HG02642 (cell line): ENCODE measurements around the gene NEUROD1.

Source experiments
- ATAC-seq: cut with Tn5 transposase; IDR thresholded peaks from one replicate; pipeline ENCODE4 v1.9.1; 2021; ENCODE audit warnings: mild to moderate bottlenecking; ENCODE audit not compliant: unreplicated experiment, poor library complexity

NEUROD1 gene

DNA sequence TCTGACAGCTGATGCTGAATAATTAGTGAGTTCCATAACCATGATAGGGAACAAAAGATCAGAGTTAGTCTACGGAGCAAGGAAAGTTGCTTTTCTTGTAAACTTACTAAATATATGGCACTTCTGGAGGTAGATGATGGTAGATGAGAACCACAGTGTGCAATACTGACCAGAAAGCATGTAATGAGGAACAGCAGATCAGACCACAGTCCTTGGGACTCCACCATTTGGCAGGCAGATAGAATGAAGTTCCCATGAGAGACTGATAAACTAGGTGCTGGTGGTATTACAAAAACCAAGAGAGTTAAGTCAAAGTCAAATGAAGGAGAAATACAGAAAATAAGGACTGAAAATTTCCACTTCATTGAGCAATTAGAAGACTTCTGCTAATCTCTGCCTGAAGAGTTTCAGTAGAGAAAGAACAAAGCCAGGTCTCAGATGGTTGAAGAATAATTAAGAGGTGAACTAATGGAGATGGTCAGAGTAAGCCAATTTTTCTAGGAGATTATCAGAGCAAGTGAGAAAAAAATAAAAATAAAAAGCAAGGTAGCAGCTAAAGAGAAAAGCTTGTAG lies 33.8 kb downstream of the NEUROD1 start:
- ATAC-seq, result peak; percentile 60

DNA sequence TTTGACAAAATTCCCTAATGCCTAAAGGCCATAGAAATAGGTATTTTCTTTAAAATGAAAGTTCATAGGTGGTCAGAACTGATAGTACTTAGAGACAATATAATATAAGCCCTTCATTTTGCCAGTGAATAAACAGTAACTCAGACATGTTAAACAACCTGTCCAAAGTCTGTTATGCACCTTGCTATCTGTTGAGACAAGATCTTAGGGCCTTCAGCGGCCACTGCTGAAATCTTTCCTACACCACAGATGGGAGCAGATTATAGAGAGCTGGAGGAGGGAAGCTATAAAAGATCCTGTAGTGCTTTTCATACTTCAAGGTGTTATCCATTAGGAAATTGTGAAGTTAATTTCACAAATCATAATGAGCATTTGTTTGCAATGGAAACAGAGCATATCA lies 37.2 kb downstream of the NEUROD1 start:
- no peak for ATAC-seq

DNA sequence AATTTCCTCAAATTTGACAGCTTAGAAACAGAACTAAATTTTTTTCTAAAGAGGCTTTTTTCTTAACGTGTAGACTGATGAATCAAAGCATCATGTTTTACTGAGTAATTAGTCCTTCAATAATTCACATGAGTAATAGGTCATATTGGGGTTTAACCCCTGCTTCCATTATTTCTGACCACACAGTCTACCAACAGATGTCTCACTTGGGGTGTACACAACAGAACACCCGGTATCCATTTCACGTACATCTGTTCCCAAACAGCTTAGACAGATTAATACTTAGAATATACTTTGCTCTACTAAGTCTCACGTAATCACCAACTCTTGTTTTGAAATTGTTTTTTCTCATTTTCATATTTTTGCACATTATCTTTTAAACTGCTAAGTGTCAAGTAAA lies 38.2 kb downstream of the NEUROD1 start:
- ATAC-seq, result no peak

DNA sequence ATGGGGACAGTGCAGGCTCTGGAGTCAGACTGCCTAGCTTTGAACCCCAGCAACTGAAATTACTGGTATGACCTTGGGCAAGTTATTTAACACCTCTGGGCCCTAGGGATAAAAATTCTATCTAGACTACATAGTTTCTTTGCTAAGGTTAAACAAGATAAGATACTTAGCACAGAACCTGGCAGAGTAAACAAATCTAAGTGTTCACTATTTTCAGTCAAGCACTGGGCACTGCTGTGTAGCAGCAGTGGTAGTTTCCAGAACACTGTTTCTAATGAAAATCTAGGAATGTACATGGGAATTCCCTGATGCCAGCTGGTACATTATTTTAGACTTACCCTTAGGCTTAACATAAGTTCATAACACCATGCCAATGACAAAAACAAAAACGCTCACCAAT lies 40.6 kb downstream of the NEUROD1 start:
- no peak for ATAC-seq

DNA sequence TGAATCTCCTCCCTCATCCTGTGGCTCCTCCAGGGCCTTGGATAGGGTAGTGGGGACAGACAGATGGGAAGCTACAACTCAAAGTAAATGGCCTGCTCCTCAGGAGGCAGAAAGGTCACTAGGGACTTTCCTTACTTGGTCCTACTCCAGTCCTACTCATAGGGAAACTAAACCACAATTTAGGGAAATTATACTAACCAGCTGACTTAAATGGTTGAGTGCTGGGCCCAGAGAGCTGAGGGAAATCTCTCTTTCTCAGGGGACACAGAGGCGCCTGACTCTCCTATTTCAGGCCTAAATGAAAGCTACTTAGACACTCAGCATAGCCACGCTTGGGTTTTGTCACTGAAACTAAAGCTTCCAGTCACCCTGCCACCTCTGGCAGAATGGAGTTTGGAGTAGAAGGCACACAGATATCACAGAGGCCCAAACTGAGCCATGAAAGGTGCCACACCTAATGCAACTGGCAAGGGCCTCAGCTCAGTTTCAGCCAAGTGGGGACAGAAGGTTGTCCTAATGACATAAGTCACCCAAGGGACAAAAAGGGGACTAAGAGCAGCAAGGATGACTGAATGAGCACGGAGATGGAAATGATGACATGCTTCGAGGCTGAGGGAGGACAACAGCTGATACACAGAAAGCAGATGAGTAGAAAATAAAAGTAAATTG lies 47.5 kb downstream of the NEUROD1 start:
- ATAC-seq, result peak; percentile 86

DNA sequence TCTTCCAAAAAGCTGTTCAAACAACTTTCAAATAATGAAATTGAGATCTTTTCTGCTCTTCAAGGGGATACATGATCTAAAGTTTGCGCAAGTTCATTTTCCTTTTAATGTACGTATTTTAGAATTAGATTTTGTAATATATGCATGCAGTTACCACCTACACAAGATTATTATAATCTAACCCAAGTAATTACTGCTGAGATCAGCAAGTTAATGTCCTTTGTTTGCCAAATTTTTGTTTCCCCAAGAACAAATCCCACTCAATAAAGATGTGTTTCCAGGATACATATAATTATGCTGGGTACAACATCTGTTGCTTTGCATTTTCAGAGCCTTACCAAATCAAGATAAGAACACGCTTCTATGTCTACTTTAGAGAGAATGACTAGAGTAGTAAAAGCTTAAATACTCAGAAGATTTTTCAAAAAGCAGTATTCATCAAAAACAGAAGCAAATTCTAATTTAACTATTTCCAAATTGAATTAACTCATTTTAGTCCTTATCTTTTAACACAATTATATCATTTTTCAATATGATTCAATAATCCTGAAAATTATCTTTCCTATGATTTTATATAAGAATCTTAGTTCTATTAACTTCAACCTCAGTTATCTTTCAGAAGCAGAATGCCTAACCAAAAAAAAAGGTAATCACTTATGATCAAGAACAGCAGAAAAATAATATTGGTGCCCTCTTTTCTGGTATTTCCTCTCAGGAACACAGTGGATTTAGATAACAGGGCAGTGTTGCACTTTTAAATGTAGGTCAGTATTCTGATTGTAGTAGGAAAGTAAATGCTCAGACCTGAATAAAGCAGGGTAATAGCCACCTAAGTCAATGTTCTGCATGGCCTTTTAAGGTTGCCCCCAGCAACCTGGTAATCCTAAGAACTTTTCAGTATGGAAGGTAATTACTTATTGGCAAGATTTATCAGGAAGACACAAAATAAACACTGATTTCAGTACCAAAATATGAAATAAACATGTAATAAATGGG lies 51.4 kb downstream of the NEUROD1 start:
- no peak for ATAC-seq

DNA sequence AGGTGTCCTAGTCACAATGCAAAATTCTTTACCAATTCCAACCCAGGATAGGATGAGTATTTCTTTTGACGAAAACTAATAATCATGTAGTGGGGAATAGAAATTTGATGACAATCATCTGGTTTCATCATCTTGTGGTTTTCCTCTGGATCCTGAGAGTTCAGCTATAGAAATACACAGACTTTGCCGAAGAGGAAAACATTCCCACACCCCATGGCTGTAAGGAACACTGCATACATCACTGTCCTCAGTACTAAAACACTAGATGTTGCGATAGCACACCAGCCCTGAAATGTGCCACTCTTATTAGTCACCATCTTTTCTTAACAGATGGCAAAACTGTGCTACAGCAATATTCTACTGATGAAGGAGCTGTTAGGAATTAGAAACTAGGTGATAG lies 52.8 kb downstream of the NEUROD1 start:
- no peak for ATAC-seq

DNA sequence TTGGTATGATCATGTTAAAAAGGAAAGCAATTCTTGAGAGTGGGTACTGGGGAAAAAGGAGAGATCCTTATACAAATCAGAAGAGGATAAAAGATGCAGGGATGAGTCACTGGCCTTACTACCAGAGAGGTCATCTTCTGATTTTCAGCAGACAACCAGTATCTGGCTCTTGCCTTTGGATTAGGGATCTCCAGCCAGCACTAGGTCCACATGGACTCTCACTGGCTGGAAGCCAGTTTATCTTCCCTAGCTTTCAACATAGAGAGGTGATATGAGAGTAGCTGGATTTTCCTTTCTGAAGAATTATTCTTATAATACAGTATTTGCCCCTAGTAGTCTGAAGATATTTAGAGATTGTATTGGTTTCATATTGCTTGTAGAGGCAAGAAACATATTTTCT lies 53.6 kb downstream of the NEUROD1 start:
- ATAC-seq, result no peak
